ACC112 (cell line): ENCODE data around the gene MED15.

ENCODE experiments used
- H2AFZ ChIP-seq: fragments of 200-600 bp; sonication (generic); one replicate; pipeline ENCODE4 v1.6.0; 2017; ENCODE audit warnings: antibody characterized with exemption, low read length; ENCODE audit not compliant: unreplicated experiment
- H3K27ac ChIP-seq: fragments of 200-600 bp; sonication (generic); 2 replicates; pipeline ENCODE4 v1.5.1; 2014; ENCODE audit warnings: low read depth, mild to moderate bottlenecking, antibody characterized with exemption, low read length, moderate library complexity
- H3K27me3 ChIP-seq: fragments of 200-600 bp; sonication (generic); 2 replicates; pipeline ENCODE4 v1.6.1; 2014; ENCODE audit warnings: mild to moderate bottlenecking, antibody characterized with exemption, low read length, moderate library complexity, mixed read lengths; ENCODE audit not compliant: insufficient read depth
- H3K36me3 ChIP-seq: fragments of 200-600 bp; sonication (generic); 2 replicates; pipeline ENCODE4 v1.6.1; 2016; ENCODE audit warnings: mild to moderate bottlenecking, antibody characterized with exemption, low read length, moderate library complexity, mixed read lengths; ENCODE audit not compliant: insufficient read depth
- H3K4me1 ChIP-seq: fragments of 200-600 bp; sonication (generic); one replicate; pipeline ENCODE4 v1.6.1; 2016; ENCODE audit warnings: low read length, mixed read lengths; ENCODE audit not compliant: insufficient read depth, unreplicated experiment, control insufficient read depth
- H3K4me3 ChIP-seq: fragments of 200-600 bp; sonication (generic); 2 replicates; pipeline ENCODE4 v1.5.1; 2014; ENCODE audit warnings: mild to moderate bottlenecking, low read depth, low read length
- H3K79me2 ChIP-seq: fragments of 200-600 bp; sonication (generic); one replicate; pipeline ENCODE4 v1.6.0; 2016; ENCODE audit warnings: low read length; ENCODE audit not compliant: control insufficient read depth, unreplicated experiment, insufficient read depth

Gene MED15

DNA sequence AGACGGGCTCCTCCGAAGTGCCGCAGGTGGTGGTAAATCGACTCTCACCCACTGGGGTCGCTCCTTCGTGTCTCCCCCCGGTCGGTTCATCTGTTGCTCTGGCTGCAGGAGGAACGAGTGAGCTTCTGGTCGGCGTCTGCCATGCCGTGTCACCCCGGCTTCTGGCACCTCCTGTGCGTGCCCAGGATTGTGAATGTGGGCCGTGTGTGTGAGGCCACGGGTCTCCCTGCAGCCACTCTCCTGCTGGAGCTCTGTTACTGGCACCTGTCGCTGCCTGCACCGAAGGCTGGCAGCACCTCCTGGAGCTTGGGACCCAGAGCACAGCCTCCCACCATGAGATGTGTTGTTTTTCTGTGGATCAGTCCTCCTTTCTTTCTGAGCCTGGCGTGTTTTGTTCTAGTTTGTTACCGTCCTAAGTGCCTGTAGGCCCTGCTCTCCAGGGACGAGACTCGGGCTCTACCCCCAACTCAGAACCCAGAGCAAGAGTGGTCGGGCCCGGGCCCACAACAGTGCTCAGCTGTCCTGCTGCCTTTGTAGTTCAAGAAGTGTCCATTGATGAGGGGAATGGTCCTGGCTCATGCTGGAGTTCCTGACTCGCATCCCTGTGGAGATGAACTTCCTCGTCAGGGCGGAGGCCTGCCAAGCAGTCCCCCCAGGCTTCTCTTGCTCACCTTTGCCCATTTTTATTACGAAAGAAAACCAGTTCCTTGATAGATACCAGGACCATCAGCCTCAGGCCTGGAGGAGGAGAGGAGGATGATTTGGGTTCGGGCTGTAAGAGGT lies 66.6 kb downstream of the MED15 start:
- Histone ChIP-seq H3K4me1 (peaks cover 17% of the 10 kb centered on the region), H3K79me2 (peaks cover 27% of the 10 kb centered on the region), H3K27me3 (no peaks in the 10 kb centered on the region), H2AFZ (no peak overlapping the region), H3K4me3 (no peak overlapping the region), H3K27ac (no peak overlapping the region), H3K36me3 (peaks cover 18% of the 10 kb centered on the region; the same call in 1 of the 2 replicates)

DNA sequence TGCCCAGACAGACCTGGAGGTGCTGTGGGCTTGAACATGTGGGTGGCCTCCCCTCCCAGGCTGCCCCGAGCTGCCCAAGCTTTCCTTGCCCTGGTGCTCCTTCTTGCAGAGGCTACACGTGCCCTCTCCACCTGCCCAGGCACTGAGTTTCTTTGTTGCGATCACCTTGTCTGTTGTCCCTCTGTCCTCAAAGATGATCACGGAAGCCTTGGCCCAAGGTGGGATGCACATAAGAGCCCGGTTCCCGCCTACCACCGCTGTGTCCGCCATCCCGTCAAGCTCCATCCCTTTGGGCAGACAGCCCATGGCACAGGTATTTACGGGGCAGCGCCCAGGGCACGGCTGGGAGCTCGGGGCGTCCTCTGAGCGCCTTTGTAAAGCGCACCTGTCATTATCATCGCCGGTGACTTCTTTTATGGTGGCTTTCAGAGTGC lies 67.5 kb downstream of the MED15 start:
- Histone ChIP-seq H3K27ac (no peak overlapping the region), H2AFZ (no peak overlapping the region), H3K36me3 (peaks cover 18% of the 10 kb centered on the region; the same call in 1 of the 2 replicates), H3K79me2 (peaks cover 27% of the 10 kb centered on the region), H3K4me3 (no peak overlapping the region), H3K27me3 (no peaks in the 10 kb centered on the region), H3K4me1 (peaks cover 8% of the 10 kb centered on the region)

- Histone ChIP-seq H2AFZ (no peak overlapping the region), H3K27ac (no peak overlapping the region), H3K36me3 (peaks cover 18% of the 10 kb centered on the region; the same call in 1 of the 2 replicates), H3K4me3 (no peak overlapping the region), H3K4me1 (peaks cover 6% of the 10 kb centered on the region), H3K27me3 (no peaks in the 10 kb centered on the region), H3K79me2 (peaks cover 26% of the 10 kb centered on the region)
These were observed 68.5 kb downstream of the MED15 start for GRCh38 chr22:20575724-20576444.

- H3K36me3 ChIP-seq: peaks cover 13% of the 10 kb centered on the region; the same call in 1 of the 2 replicates
- H3K4me3 ChIP-seq: no peak overlapping the region
- H3K4me1 ChIP-seq: peaks cover under 1% of the 10 kb centered on the region
- peaks cover 21% of the 10 kb centered on the region for H3K79me2 ChIP-seq
- H2AFZ ChIP-seq: no peak overlapping the region
- H3K27ac ChIP-seq: no peak overlapping the region
- H3K27me3 ChIP-seq: no peaks in the 10 kb centered on the region
These were observed 69.0 kb downstream of the MED15 start for GRCh38 chr22:20576445-20576816.

DNA sequence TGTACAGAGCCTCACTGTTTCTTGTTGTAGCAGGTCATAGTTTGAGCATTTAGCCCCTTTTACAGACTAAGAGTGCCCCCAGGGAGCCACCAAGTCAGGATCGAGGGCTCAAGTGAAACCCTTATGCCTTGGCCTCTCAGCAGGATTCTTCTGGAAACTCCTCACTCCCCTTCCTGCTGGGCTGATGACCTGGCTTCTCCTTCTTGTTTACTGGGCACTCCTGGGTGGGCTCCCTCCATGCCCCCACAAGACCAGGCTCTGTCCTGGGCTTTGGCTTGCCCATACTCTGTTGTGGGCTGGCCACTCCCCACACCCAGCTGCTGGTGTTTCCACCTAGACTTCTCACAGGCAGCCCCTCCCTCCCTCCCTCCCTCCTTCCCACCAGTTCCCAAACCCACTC lies 69.6 kb downstream of the MED15 start:
- H3K79me2 ChIP-seq: peaks cover 15% of the 10 kb centered on the region
- peaks cover 11% of the 10 kb centered on the region; the same call in 1 of the 2 replicates for H3K36me3 ChIP-seq
- no peak overlapping the region for H2AFZ ChIP-seq
- H3K27me3 ChIP-seq: no peaks in the 10 kb centered on the region
- H3K4me1 ChIP-seq: no peaks in the 10 kb centered on the region
- H3K27ac ChIP-seq: no peak overlapping the region
- H3K4me3 ChIP-seq: no peak overlapping the region

- Histone ChIP-seq H3K4me3 (no peak overlapping the region), H3K36me3 (peaks cover 11% of the 10 kb centered on the region; the same call in 1 of the 2 replicates), H3K27ac (no peak overlapping the region), H2AFZ (no peak overlapping the region), H3K27me3 (no peaks in the 10 kb centered on the region), H3K79me2 (peaks cover 10% of the 10 kb centered on the region), H3K4me1 (no peaks in the 10 kb centered on the region)
These were observed 70.2 kb downstream of the MED15 start for GRCh38 chr22:20577549-20577975.

DNA sequence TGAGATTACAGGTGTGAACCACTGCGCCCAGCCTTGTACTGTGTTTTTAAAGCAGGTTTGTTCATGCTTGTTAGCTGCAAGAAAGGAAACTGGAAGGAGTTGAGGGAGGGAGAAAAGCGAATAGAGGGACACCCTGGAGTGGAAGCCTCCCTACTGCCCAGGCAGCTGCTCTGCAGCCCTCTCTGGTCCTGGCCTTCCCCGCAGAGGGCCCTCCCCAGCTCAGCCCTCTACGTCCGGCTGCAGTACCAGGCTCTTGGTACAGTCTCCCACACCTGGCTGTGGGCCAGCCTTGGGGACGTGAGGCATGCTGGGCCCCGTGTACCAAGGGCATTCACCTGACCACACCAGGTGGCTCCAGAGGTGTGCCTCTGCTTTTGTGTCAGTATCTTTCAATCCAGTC lies 70.8 kb downstream of the MED15 start:
- H3K4me3 ChIP-seq: no peak overlapping the region
- H3K79me2 ChIP-seq: peaks cover 10% of the 10 kb centered on the region
- H3K4me1 ChIP-seq: no peaks in the 10 kb centered on the region
- no peaks in the 10 kb centered on the region for H3K27me3 ChIP-seq
- peaks cover 11% of the 10 kb centered on the region; the same call in 1 of the 2 replicates for H3K36me3 ChIP-seq
- no peak overlapping the region for H3K27ac ChIP-seq
- no peak overlapping the region for H2AFZ ChIP-seq

DNA sequence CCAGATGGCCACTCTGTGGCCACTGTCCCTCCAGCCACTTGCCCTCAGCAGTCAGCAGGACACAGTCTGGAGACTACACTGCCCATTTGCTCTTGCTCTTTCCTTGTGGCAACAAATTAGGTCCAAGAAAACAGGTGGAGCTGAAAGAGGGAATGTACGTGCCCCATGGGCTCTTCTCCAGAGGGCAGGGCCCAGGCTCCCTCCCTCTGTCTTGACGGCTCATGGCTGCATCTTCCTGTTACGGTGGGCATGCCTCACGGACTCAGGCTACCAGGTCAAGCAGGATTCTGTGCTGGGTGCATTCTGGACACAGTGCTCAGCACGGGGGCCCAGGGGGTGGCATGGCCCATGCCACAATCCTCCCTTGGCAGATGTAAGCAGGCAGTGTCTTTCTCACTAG lies 71.3 kb downstream of the MED15 start:
- no peaks in the 10 kb centered on the region for H3K4me1 ChIP-seq
- H3K27ac ChIP-seq: no peak overlapping the region
- peaks cover 11% of the 10 kb centered on the region; the same call in 1 of the 2 replicates for H3K36me3 ChIP-seq
- H3K79me2 ChIP-seq: peaks cover 6% of the 10 kb centered on the region
- no peak overlapping the region for H3K4me3 ChIP-seq
- H2AFZ ChIP-seq: no peak overlapping the region
- no peaks in the 10 kb centered on the region for H3K27me3 ChIP-seq

- Histone ChIP-seq H3K4me1 (no peaks in the 10 kb centered on the region), H3K79me2 (peaks cover 3% of the 10 kb centered on the region), H3K4me3 (no peak overlapping the region), H3K27ac (no peak overlapping the region), H3K36me3 (0 out of 2 replicates have a peak, but pooled peaks cover 8% of the 10 kb centered on the region), H3K27me3 (no peaks in the 10 kb centered on the region), H2AFZ (no peak overlapping the region)
These were observed 72.1 kb downstream of the MED15 start for GRCh38 chr22:20579273-20580120.

- no peak overlapping the region for H3K27ac ChIP-seq
- no peaks in the 10 kb centered on the region for H3K4me1 ChIP-seq
- H3K27me3 ChIP-seq: no peaks in the 10 kb centered on the region
- no peak overlapping the region for H3K4me3 ChIP-seq
- no peak overlapping the region for H2AFZ ChIP-seq
- H3K79me2 ChIP-seq: peaks cover 3% of the 10 kb centered on the region
- 0 out of 2 replicates have a peak, but pooled peaks cover 8% of the 10 kb centered on the region for H3K36me3 ChIP-seq
These were observed 72.8 kb downstream of the MED15 start for GRCh38 chr22:20580179-20580578.
